ENCODE results near the gene KIF26B.

GRCh38 chr1:245578308-245578707, 423.5 kb downstream of the KIF26B start:
- TF ChIP-seq, protein P1, sequence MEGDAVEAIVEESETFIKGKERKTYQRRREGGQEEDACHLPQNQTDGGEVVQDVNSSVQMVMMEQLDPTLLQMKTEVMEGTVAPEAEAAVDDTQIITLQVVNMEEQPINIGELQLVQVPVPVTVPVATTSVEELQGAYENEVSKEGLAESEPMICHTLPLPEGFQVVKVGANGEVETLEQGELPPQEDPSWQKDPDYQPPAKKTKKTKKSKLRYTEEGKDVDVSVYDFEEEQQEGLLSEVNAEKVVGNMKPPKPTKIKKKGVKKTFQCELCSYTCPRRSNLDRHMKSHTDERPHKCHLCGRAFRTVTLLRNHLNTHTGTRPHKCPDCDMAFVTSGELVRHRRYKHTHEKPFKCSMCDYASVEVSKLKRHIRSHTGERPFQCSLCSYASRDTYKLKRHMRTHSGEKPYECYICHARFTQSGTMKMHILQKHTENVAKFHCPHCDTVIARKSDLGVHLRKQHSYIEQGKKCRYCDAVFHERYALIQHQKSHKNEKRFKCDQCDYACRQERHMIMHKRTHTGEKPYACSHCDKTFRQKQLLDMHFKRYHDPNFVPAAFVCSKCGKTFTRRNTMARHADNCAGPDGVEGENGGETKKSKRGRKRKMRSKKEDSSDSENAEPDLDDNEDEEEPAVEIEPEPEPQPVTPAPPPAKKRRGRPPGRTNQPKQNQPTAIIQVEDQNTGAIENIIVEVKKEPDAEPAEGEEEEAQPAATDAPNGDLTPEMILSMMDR (IDR thresholded peaks at IDR 0.05) = no peak
- TF ChIP-seq EP300 (IDR thresholded peaks at IDR 0.05; ENCODE audit: low read depth) (no peak), POLR2A (IDR thresholded peaks at IDR 0.05) (no peak), POLR2AphosphoS5 (IDR thresholded peaks at IDR 0.05) (no peak)

Data from transverse colon (tissue), 4 donors.